Caco-2 (cell line): ENCODE measurements around the gene PUDP. TPM values are rescaled to one million over a fixed set of nuclear protein-coding genes. Genes with fewer than 3 reads are reported as not detected.

ENCODE experiments used
- BruUV-seq: library from RNA; stranded (reverse); fragments of 400-500 nt; replicated peaks from 2 replicates; lab custom pipeline; 2021; lab: Mats Ljungman, UMichigan
- CTCF ChIA-PET: fragments of 300-600 bp; sonication (Branson Sonifier 250); formaldehyde crosslinking; loops from one replicate; lab custom pipeline; 2022; ENCODE audit warnings: antibody characterized with exemption; lab: Charles Lee
- POLR2A ChIA-PET: fragments of 300-600 bp; sonication (Branson Sonifier 250); formaldehyde crosslinking; loops from one replicate; lab custom pipeline; 2022; ENCODE audit warnings: antibody characterized with exemption; lab: Charles Lee
- DNase-seq, 2 experiments: peaks; one replicate each; pipeline versions ENCODE4 v3.0.0 to v3.0.0-alpha.2; 2020 to 2022
- H3K27me3 ChIP-seq: replicated peaks from 2 replicates; pipeline ENCODE4 v1.6.0; 2011; ENCODE audit warnings: low read length; ENCODE audit not compliant: control insufficient read depth, insufficient read depth
- H3K36me3 ChIP-seq: 2 replicates; pipeline ENCODE4 v1.5.1; 2011; ENCODE audit warnings: low read length; ENCODE audit not compliant: control insufficient read depth, insufficient read depth
- H3K4me1 ChIP-seq: fragments of 250-450 bp; sonication (Bioruptor Pico); 2 replicates; pipeline ENCODE4 v1.5.1; 2020; ENCODE audit warnings: mild to moderate bottlenecking
- H3K4me3 ChIP-seq: 2 replicates; pipeline ENCODE4 v1.5.1; 2011; ENCODE audit warnings: low read depth, mild to moderate bottlenecking, control low read depth, low read length
- H3K9me3 ChIP-seq: fragments of 250-450 bp; sonication (Bioruptor Pico); 2 replicates; pipeline ENCODE4 v1.5.1; 2020; ENCODE audit warnings: mild to moderate bottlenecking, moderate library complexity
- H3K27ac Mint-ChIP-seq: one replicate; pipeline ENCODE4 v1.8.0; 2022; ENCODE audit warnings: mixed read lengths; ENCODE audit not compliant: unreplicated experiment
- H3K27me3 Mint-ChIP-seq: one replicate; pipeline ENCODE4 v1.8.0; 2022; ENCODE audit warnings: mixed read lengths; ENCODE audit not compliant: insufficient read depth, unreplicated experiment
- H3K36me3 Mint-ChIP-seq: one replicate; pipeline ENCODE4 v1.8.0; 2022; ENCODE audit warnings: mild to moderate bottlenecking, mixed read lengths; ENCODE audit not compliant: insufficient read depth, unreplicated experiment
- H3K4me1 Mint-ChIP-seq: one replicate; pipeline ENCODE4 v1.8.0; 2022; ENCODE audit warnings: low read depth, mixed read lengths; ENCODE audit not compliant: unreplicated experiment
- H3K4me3 Mint-ChIP-seq: one replicate; pipeline ENCODE4 v1.8.0; 2022; ENCODE audit warnings: mild to moderate bottlenecking, moderate library complexity, mixed read lengths; ENCODE audit not compliant: unreplicated experiment
- H3K9me3 Mint-ChIP-seq: one replicate; pipeline ENCODE4 v1.8.0; 2022; ENCODE audit warnings: mixed read lengths; ENCODE audit not compliant: unreplicated experiment
- CTCF ChIP-seq, 2 experiments: fragments of 200-600 bp in 1 of 2; IDR thresholded peaks; 1 replicate in 1 of 2; 2 replicates in 1 of 2; pipeline versions ENCODE4 v1.5.1 to v1.8.0; 2011 to 2022; ENCODE audit warnings: antibody characterized with exemption in 1 of 2, control low read depth in 1 of 2, inconsistent platforms in 1 of 2, low read depth in 1 of 2, low read length in 1 of 2, mild to moderate bottlenecking in 1 of 2, moderate library complexity in 1 of 2; ENCODE audit not compliant: insufficient read depth in 1 of 2, severe bottlenecking in 1 of 2, unreplicated experiment in 1 of 2
- intact Hi-C: fragments of 100-400 bp; cut with micrococcal nuclease; formaldehyde crosslinking; loops from one replicate; pipeline ENCODE4 v1.10.0; 2022; ENCODE audit not compliant: unreplicated experiment
- total RNA-seq: library from RNA; stranded (reverse); gene quantifications from 2 replicates; pipeline ENCODE4 v1.2.3, GENCODE V29; 2022

The PUDP gene
- total RNA-seq, 1 experiment from 2014 or later = 57.5 TPM

GRCh38 chrX:7163146-7163677 is 15.3 kb upstream of the PUDP start:
- H3K27me3 Mint-ChIP-seq = no peaks in the 10 kb centered on the region
- intact Hi-C loops = no loop called here
- BruUV-seq = no TSS peak

GRCh38 chrX:7159149-7159861 is 11.4 kb upstream of the PUDP start:
- no peak for TF ChIP-seq CTCF (IDR thresholded peaks at IDR 0.05; ENCODE audit: insufficient read depth in 1 of 2, low read depth in 1 of 2, low read length in 1 of 2, severe bottlenecking in 1 of 2, unreplicated experiment in 1 of 2)
- peaks cover 6% of the 10 kb centered on the region for H3K4me1 Mint-ChIP-seq
- no peaks in the 10 kb centered on the region for H3K9me3 Mint-ChIP-seq
- H3K9me3 ChIP-seq = no peaks in the 10 kb centered on the region
- no TSS peak for BruUV-seq
- ChIA-PET POLR2A (no interaction called here), CTCF (no interaction called here)
- DNase-seq = no peak
- H3K4me3 Mint-ChIP-seq = no peak overlapping the region
- H3K27me3 Mint-ChIP-seq = no peaks in the 10 kb centered on the region
- no peaks in the 10 kb centered on the region for H3K36me3 Mint-ChIP-seq
- H3K4me3 ChIP-seq = no peak overlapping the region
- H3K27ac Mint-ChIP-seq = no peak overlapping the region
- no peaks in the 10 kb centered on the region for H3K4me1 ChIP-seq
- intact Hi-C loops = no loop called here
- H3K27me3 ChIP-seq = no peaks in the 10 kb centered on the region
- no peaks in the 10 kb centered on the region for H3K36me3 ChIP-seq

More at GRCh38 chrX:7163146-7163677, 15.3 kb upstream of the PUDP start:
- Histone ChIP-seq H3K27me3 (no peaks in the 10 kb centered on the region), H3K9me3 (no peaks in the 10 kb centered on the region), H3K36me3 (no peaks in the 10 kb centered on the region), H3K4me3 (no peak overlapping the region), H3K4me1 (no peaks in the 10 kb centered on the region)
- Mint-ChIP-seq H3K27ac (no peak overlapping the region), H3K36me3 (no peaks in the 10 kb centered on the region), H3K4me3 (no peak overlapping the region), H3K4me1 (peaks cover 6% of the 10 kb centered on the region), H3K9me3 (no peaks in the 10 kb centered on the region)
- ChIA-PET CTCF (no interaction called here), POLR2A (no interaction called here)
- no peak for TF ChIP-seq CTCF (IDR thresholded peaks at IDR 0.05; ENCODE audit: insufficient read depth in 1 of 2, low read depth in 1 of 2, low read length in 1 of 2, severe bottlenecking in 1 of 2, unreplicated experiment in 1 of 2)
- DNase-seq = no peak

GRCh38 chrX:7158468-7158990 is 10.6 kb upstream of the PUDP start:
- no peak for TF ChIP-seq CTCF (IDR thresholded peaks at IDR 0.05; ENCODE audit: insufficient read depth in 1 of 2, low read depth in 1 of 2, low read length in 1 of 2, severe bottlenecking in 1 of 2, unreplicated experiment in 1 of 2)
- no TSS peak for BruUV-seq
- ChIA-PET POLR2A (no interaction called here), CTCF (no interaction called here)
- no peaks in the 10 kb centered on the region for H3K9me3 Mint-ChIP-seq
- no peak overlapping the region for H3K27ac Mint-ChIP-seq
- Histone ChIP-seq H3K36me3 (no peaks in the 10 kb centered on the region), H3K9me3 (no peaks in the 10 kb centered on the region), H3K4me3 (no peak overlapping the region), H3K27me3 (no peaks in the 10 kb centered on the region), H3K4me1 (no peaks in the 10 kb centered on the region)
- intact Hi-C loops = no loop called here
- DNase-seq = no peak
- no peaks in the 10 kb centered on the region for H3K27me3 Mint-ChIP-seq
- H3K4me1 Mint-ChIP-seq = peaks cover 8% of the 10 kb centered on the region
- H3K36me3 Mint-ChIP-seq = no peaks in the 10 kb centered on the region
- no peak overlapping the region for H3K4me3 Mint-ChIP-seq
